Heart right ventricle (tissue), 16 donors: ENCODE measurements around the gene BPTF. TPM values are rescaled to one million over a fixed set of nuclear protein-coding genes. Genes with fewer than 3 reads are reported as not detected.
A peak's percentile ranks its signal among the peaks of the same experiment; 100 is the strongest.
"Not testable (repeated sequence)": the region's sequence is repeated elsewhere in the genome, so short reads cannot be mapped to it uniquely, and the experiment has no call there.

Experiments
- ATAC-seq, 8 donors: fragments of 200-7000 bp; cut with Tn5 transposase; one replicate each; pipeline ENCODE4 v1.9.1; 2020; ENCODE audit warnings: mild to moderate bottlenecking in 8 of 8, moderate library complexity in 8 of 8, moderate number of reproducible peaks in 1 of 8
- DNase-seq, 2 donors: peaks; one replicate each; pipeline ENCODE4 v3.0.0-alpha.2; 2020
- H3K27ac ChIP-seq, 10 donors: fragments of 200-600 bp; sonication (generic) in 2 of 10; one replicate each; pipeline versions ENCODE4 v1.5.0 to v1.8.0; 2020 to 2022; ENCODE audit warnings: mild to moderate bottlenecking in 3 of 10
- H3K27me3 ChIP-seq, 7 donors: fragments of 200-600 bp; one replicate each; pipeline ENCODE4 v1.8.0; 2021 to 2022; ENCODE audit warnings: mild to moderate bottlenecking in 2 of 7
- H3K36me3 ChIP-seq, 9 donors: fragments of 200-600 bp; sonication (generic) in 1 of 9; one replicate each; pipeline versions ENCODE4 v1.5.0 to v1.8.0; 2020 to 2022; ENCODE audit warnings: mild to moderate bottlenecking in 2 of 9
- H3K4me1 ChIP-seq, 9 donors: fragments of 200-600 bp; sonication (generic) in 1 of 9; one replicate each; pipeline versions ENCODE4 v1.5.0 to v1.8.0; 2020 to 2022; ENCODE audit warnings: mild to moderate bottlenecking in 4 of 9
- H3K4me3 ChIP-seq, 10 donors: fragments of 200-600 bp; sonication (generic) in 2 of 10; one replicate each; pipeline versions ENCODE4 v1.5.0 to v1.8.0; 2020 to 2022; ENCODE audit warnings: mild to moderate bottlenecking in 7 of 10, moderate library complexity in 2 of 10
- H3K9me3 ChIP-seq, 11 donors: fragments of 200-600 bp in 10 of 11; sonication (generic) in 2 of 11; one replicate each; pipeline versions ENCODE4 v1.5.0 to v1.8.0; 2013 to 2022; ENCODE audit warnings: mild to moderate bottlenecking in 2 of 11, control low read depth in 1 of 11, moderate library complexity in 1 of 11
- WGBS, 2 donors: extraction: QIAGEN DNeasy Blood & Tissue Kit; methylation state at CpG; one replicate each; pipeline ENCODE4 v1.1.7; 2013; ENCODE audit warnings: inconsistent platforms in 1 of 2; 5-methylcytosine and 5-hydroxymethylcytosine counted together
- intact Hi-C, 10 donors: fragments of 100-400 bp; cut with DNase I; formaldehyde crosslinking; loops; one replicate each; pipeline versions ENCODE4 v1.11.1 to v1.14.2; 2022
- polyA plus RNA-seq, 2 donors: library from polyadenylated mRNA; stranded (reverse); fragments of 200-250 nt; gene quantifications; one replicate each; pipeline ENCODE4 v1.2.3, GENCODE V29; 2013
- total RNA-seq, 10 donors: library from RNA; stranded (reverse); fragmentation: NEBNext Ultra II Directional in 3 of 10; extraction: Animal tissue kit (Norgen Biotek cat#: 25700) in 3 of 10; gene quantifications; one replicate each; pipeline versions ENCODE4 v1.2.1 to v1.2.4, GENCODE V29; 2021 to 2023
- TF ChIP-seq, protein P1 (sequence below), 9 donors: fragments of 200-600 bp; sonication (generic) in 2 of 9; IDR thresholded peaks; one replicate each; pipeline versions ENCODE4 v1.5.0 to v1.8.0; 2021 to 2022; ENCODE audit warnings: antibody characterized with exemption in 9 of 9, mild to moderate bottlenecking in 5 of 9, moderate library complexity in 1 of 9
- donor health status: Arrhythmogenic right ventricular cardiomyopathy.
- donor health status: ischemic (EF 13 %, LVEDD 7.1; RV severe dilation, severe dysfunction).
- donor health status: healthy with polysubstance abuse.
- donor health status: DM: no; HTN: yes; CAD: no.
- donor health status: DM: no; HTN: no; CAD: no.
- donor health status: ischemic (EF 25% LVEDD 6.9; RV normal size, moderate dysfunction).
- donor health status: ischemic (EF 25% LVEDD 5.7; RV mildly dilated, moderate dysfunction).
- donor health status: healthy.
- donor health status: DM: yes; HTN: yes; CAD: no.
- donor health status: Ischemic cardiomyopathy.
- donor health status: ischemic (EF 35%, LVEDD 5.7; RV mildly dilated, moderate dysfunction).
- donor health status: nonischemic (EF 11% LVEDD 7.7; RV severe dilation, severe dysfunction).
- donor health status: DM: yes; HTN: yes; CAD: no.
- donor health status: PGD.
- donor health status: ischemic (EF 29% LVEDD 5.4; RV normal size, mild dysfunction).
- donor health status: nonischemic (EF 23%, LVEDD 6.1; RV moderate dilation, normal function).

Gene BPTF
- total and polyA plus RNA-seq, 12 donors = 9.2 to 102 (median 76.9) TPM

DNA sequence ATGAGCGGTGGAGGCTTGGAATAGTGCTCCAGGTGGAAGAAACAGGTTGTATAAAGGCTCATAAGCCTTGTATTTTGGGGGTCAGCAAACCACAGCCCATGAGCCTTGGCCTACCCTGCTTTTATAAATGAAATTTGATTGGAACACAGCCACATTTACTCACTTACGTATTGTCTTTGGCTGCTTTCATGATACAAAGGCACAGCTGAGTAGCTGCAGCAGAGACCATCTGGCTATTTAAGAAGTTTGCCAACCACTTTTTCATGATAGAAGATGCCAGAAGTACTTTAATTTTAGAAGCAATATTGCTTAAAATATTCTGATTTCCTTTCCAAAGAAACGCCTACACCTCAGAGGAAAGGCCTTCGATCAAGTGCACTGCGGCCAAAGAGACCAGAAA is 97.2 kb downstream of the BPTF start:
- Histone ChIP-seq H3K27me3 (no peaks in the 10 kb centered on the region), H3K4me1 (peaks cover 0 to 15% (median 4%) of the 10 kb centered on the region in 9 donors), H3K4me3 (no peak overlapping the region), H3K9me3 (no peaks in the 10 kb centered on the region), H3K27ac (peak overlapping the region in 1 of 10 donors; percentile 16), H3K36me3 (peaks cover 0 to 100% (median 54%) of the 10 kb centered on the region in 9 donors)
- ATAC-seq (peak in 5 of 8 donors; percentile 11 to 62 (median 46)), DNase-seq (no peak)
- intact Hi-C loops = no loop called here
- TF ChIP-seq, protein P1, sequence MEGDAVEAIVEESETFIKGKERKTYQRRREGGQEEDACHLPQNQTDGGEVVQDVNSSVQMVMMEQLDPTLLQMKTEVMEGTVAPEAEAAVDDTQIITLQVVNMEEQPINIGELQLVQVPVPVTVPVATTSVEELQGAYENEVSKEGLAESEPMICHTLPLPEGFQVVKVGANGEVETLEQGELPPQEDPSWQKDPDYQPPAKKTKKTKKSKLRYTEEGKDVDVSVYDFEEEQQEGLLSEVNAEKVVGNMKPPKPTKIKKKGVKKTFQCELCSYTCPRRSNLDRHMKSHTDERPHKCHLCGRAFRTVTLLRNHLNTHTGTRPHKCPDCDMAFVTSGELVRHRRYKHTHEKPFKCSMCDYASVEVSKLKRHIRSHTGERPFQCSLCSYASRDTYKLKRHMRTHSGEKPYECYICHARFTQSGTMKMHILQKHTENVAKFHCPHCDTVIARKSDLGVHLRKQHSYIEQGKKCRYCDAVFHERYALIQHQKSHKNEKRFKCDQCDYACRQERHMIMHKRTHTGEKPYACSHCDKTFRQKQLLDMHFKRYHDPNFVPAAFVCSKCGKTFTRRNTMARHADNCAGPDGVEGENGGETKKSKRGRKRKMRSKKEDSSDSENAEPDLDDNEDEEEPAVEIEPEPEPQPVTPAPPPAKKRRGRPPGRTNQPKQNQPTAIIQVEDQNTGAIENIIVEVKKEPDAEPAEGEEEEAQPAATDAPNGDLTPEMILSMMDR (IDR thresholded peaks at IDR 0.05) = no peak
- 52 to 55% methylated on average over 5 of the region's 5 CpGs for WGBS, 2 donors

DNA sequence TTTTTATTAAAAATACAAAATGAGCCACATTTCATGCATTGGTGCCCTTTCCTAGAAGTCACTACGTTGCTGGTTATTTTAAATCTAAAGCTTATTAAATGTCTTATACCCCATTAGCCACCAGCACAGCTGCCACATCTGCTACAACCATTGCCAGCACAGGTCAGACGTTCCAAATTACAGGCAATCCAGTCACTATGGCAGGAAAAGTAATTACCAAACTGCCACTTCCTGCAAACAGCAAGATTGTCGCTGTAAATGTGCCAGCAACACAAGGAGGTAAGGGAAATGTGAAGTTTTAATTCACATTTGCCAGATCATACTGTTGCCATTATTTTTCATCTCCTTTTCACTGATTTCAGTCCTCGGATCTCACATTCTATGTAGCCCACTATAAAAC is 103.5 kb downstream of the BPTF start:
- H3K27ac ChIP-seq, DNase-seq, H3K27me3 ChIP-seq, intact Hi-C loops, ATAC-seq, H3K4me1 ChIP-seq, H3K4me3 ChIP-seq, H3K9me3 ChIP-seq: not testable (repeated sequence)
- peaks cover 0 to 100% (median 84%) of the 10 kb centered on the region in 9 donors for H3K36me3 ChIP-seq
- WGBS, 2 donors = 56 to 71% methylated on average over 4 of the region's 4 CpGs

DNA sequence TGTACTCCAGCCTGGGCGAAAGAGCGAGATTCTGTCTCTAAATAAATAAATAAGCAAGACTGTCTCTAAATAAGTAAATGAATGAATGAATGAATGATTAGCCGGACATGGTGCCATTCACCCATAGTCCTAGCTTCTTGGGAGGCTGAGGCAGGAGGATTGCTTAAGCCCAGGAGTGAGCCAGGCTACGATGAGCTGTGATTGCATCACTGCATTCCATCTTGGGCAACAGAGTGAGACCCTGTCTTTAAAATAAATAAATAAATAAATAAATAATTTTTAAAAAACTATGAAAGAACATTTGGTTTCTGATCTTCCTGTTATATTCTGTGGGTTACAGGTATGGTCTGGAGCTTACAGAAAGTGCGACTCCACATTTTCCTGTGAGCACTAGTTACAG is 105.9 kb downstream of the BPTF start:
- DNase-seq (no peak), ATAC-seq (no peak)
- Histone ChIP-seq H3K27me3 (no peaks in the 10 kb centered on the region), H3K9me3 (no peaks in the 10 kb centered on the region), H3K27ac (no peak overlapping the region), H3K36me3 (peaks cover 3 to 100% (median 82%) of the 10 kb centered on the region in 9 donors), H3K4me1 (peaks cover 0 to 4% (median 0%) of the 10 kb centered on the region in 9 donors), H3K4me3 (no peak overlapping the region)
- intact Hi-C loops = no loop called here
- 96 to 98% methylated on average over 5 of the region's 5 CpGs for WGBS, 2 donors
- TF ChIP-seq, protein P1 (IDR thresholded peaks at IDR 0.05) = no peak

DNA sequence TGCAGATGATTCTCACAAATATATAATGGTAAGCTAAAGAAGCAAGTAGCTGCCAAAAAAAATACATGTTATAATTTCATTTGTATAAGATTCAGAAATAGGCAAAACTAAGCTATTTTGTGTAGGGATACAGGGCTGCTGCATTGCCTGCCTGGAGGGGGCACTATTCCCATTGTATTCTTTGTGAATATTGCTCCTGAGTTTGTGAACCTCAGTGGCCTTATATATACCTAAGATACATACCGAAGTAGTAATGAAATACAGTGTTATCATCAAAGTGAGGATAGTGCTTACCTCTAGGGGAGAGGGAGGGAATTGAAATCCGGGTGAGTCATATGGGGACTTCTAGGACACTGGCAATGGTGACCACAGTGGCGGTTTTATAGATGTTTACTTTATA is 117.5 kb downstream of the BPTF start:
- no peaks in the 10 kb centered on the region for H3K4me1 ChIP-seq
- H3K27ac ChIP-seq = no peak overlapping the region
- DNase-seq (no peak), ATAC-seq (no peak)
- no peak overlapping the region for H3K4me3 ChIP-seq
- peaks cover 0 to 100% (median 66%) of the 10 kb centered on the region in 9 donors for H3K36me3 ChIP-seq
- TF ChIP-seq, protein P1 (IDR thresholded peaks at IDR 0.05) = peak in 8 of 9 donors; percentile 10 to 52 (median 36)
- intact Hi-C loops = loop anchor here in 1 of 10 donors (10.0 kb wide), 1 partner anchor 208 kb away; no protein-coding TSS in a partner anchor
- H3K9me3 ChIP-seq = no peaks in the 10 kb centered on the region
- 87 to 89% methylated on average over 3 of the region's 3 CpGs for WGBS, 2 donors
- no peaks in the 10 kb centered on the region for H3K27me3 ChIP-seq

DNA sequence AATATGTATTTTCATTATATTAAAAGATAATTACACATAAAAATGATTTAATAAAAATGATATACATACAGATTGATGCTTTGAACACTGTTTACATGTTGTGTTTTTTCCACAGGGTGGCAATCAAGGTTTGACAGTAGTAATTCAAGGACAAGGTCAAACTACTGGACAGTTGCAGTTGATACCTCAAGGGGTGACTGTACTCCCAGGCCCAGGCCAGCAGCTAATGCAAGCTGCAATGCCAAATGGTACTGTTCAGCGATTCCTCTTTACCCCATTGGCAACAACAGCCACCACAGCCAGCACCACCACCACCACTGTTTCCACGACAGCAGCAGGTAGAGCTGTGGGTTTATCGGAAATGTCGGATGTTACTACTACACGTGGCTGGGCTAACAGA is 118.7 kb downstream of the BPTF start:
- TF ChIP-seq, protein P1 (IDR thresholded peaks at IDR 0.05) = no peak
- intact Hi-C loops = loop anchor here in 1 of 10 donors (10.0 kb wide), 1 partner anchor 209 kb away; no protein-coding TSS in a partner anchor
- H3K27me3 ChIP-seq = no peaks in the 10 kb centered on the region
- peaks cover 3 to 100% (median 73%) of the 10 kb centered on the region in 9 donors for H3K36me3 ChIP-seq
- peak in 1 of 8 donors; percentile 53 for ATAC-seq
- no peak overlapping the region for H3K4me3 ChIP-seq
- no peaks in the 10 kb centered on the region for H3K9me3 ChIP-seq
- 88 to 91% methylated on average over 5 of the region's 5 CpGs for WGBS, 2 donors
- H3K4me1 ChIP-seq = no peaks in the 10 kb centered on the region
- DNase-seq = no peak
- no peak overlapping the region for H3K27ac ChIP-seq
